ENCODE data around the gene CALHM4.

- TF ChIP-seq CTCF (conservative IDR thresholded peaks at IDR 0.05; ENCODE audit: low read depth, low read length) (no peak), EZH2 (IDR thresholded peaks at IDR 0.05; ENCODE audit: borderline replicate concordance, low read depth, low read length, poor library complexity, severe bottlenecking) (no peak)
Measured at GRCh38 chr6:116545651-116546050, 7.9 kb upstream of the CALHM4 start, which contains the start of gene TRAPPC3L.
